ENCODE measurements around the gene UBE2I.

GRCh38 chr16:1291576-1291974 is 17.9 kb upstream of the UBE2I start:
- TF ChIP-seq CTCF (IDR thresholded peaks at IDR 0.05) (no peak), POLR2A (IDR thresholded peaks at IDR 0.05) (no peak)
